ENCODE results near the gene WDR38.

GRCh38 chr9:124852829-124853531, at the start of gene WDR38:
- peak; percentile 96 to 99 (median 98) for TF ChIP-seq CTCF (IDR thresholded peaks at IDR 0.05)
- TF ChIP-seq POLR2A (IDR thresholded peaks at IDR 0.05) = no peak

All from right lobe of liver (tissue), 4 donors.